ENCODE data around the gene ERC2. TPM values are rescaled to one million over a fixed set of nuclear protein-coding genes. Genes with fewer than 3 reads are reported as not detected.

ERC2 gene
- total RNA-seq, 1 donor from 2014 or later = 1.5 TPM

GRCh38 chr3:55621026-55621422, 847.2 kb downstream of the ERC2 start:
- Histone ChIP-seq H3K36me3 (no peaks in the 10 kb centered on the region), H3K27ac (no peak overlapping the region), H3K4me1 (peaks cover 9% of the 10 kb centered on the region), H3K27me3 (ENCODE audit: low read depth) (no peaks in the 10 kb centered on the region), H3K4me3 (no peak overlapping the region), H3K9me3 (no peaks in the 10 kb centered on the region)
- TF ChIP-seq CTCF (IDR thresholded peaks at IDR 0.05) = no peak
- intact Hi-C loops (cut with DNase I) = no loop called here
- ATAC-seq (no peak), DNase-seq (no peak)

GRCh38 chr3:55620351-55621025, 847.8 kb downstream of the ERC2 start:
- peaks cover 9% of the 10 kb centered on the region for H3K4me1 ChIP-seq
- no peaks in the 10 kb centered on the region for H3K36me3 ChIP-seq
- no peaks in the 10 kb centered on the region for H3K27me3 ChIP-seq (ENCODE audit: low read depth)
- ATAC-seq (no peak), DNase-seq (no peak)
- intact Hi-C loops (cut with DNase I) = no loop called here
- no peak for TF ChIP-seq CTCF (IDR thresholded peaks at IDR 0.05)
- H3K27ac ChIP-seq = no peak overlapping the region
- H3K4me3 ChIP-seq = no peak overlapping the region
- H3K9me3 ChIP-seq = no peaks in the 10 kb centered on the region

- intact Hi-C loops (cut with DNase I) = no loop called here
- ATAC-seq (no peak), DNase-seq (no peak)
- Histone ChIP-seq H3K9me3 (no peaks in the 10 kb centered on the region), H3K4me3 (no peak overlapping the region), H3K4me1 (peaks cover 3% of the 10 kb centered on the region), H3K27me3 (ENCODE audit: low read depth) (no peaks in the 10 kb centered on the region), H3K36me3 (no peaks in the 10 kb centered on the region), H3K27ac (no peak overlapping the region)
- no peak for TF ChIP-seq CTCF (IDR thresholded peaks at IDR 0.05)
These were observed 849.0 kb downstream of the ERC2 start for GRCh38 chr3:55619046-55619808.

DNA sequence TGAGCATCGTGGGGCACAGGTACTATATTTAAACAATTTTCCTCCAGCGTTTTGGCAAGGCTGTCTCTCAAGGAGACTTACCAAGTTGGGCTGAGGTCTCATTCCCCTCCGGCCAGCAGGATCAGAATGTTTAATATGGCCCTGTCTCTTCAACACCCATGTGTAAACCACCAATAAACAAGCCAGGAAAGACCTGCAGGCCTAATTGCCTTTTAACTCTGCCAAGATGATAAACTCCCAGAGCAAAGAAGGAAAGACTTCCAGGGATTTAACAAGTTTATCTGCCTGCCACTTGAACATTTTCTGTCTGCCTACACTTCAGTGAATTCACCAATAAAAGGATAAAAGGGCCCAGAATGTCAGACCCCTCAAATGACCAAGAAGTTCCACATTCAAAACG, 850.9 kb downstream of the ERC2 start:
- H3K27me3 ChIP-seq (ENCODE audit: low read depth) = no peaks in the 10 kb centered on the region
- ATAC-seq = no peak
- H3K4me3 ChIP-seq = no peak overlapping the region
- no peak overlapping the region for H3K27ac ChIP-seq
- intact Hi-C loops (cut with DNase I) = no loop called here
- no peak for DNase-seq
- no peaks in the 10 kb centered on the region for H3K4me1 ChIP-seq
- H3K36me3 ChIP-seq = no peaks in the 10 kb centered on the region
- H3K9me3 ChIP-seq = no peaks in the 10 kb centered on the region
- no peak for TF ChIP-seq CTCF (IDR thresholded peaks at IDR 0.05)

DNA sequence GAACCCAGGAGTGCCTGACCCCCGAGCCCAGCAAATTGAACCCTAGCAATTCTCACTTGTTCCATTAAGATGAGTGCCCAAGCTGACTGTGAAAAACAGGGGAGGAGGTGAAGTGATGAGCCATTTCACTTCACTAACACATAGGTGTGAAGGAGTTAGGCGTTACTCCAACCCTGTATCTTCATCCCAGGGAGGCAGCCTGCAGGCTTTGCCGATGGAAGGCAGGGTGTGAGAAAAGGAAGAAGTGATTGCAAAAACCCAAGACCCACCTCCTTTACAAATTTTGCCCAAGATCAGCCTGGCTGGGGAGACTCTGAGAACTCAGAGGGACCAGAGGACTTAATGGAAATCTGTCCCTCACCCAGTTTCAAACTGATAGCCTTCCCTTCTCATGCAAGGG, 851.5 kb downstream of the ERC2 start:
- H3K4me1 ChIP-seq = no peaks in the 10 kb centered on the region
- no peak for TF ChIP-seq CTCF (IDR thresholded peaks at IDR 0.05)
- no peak for ATAC-seq
- H3K27me3 ChIP-seq (ENCODE audit: low read depth) = no peaks in the 10 kb centered on the region
- H3K27ac ChIP-seq = no peak overlapping the region
- H3K36me3 ChIP-seq = no peaks in the 10 kb centered on the region
- no peak for DNase-seq
- no peaks in the 10 kb centered on the region for H3K9me3 ChIP-seq
- H3K4me3 ChIP-seq = no peak overlapping the region
- intact Hi-C loops (cut with DNase I) = no loop called here

All from lower lobe of right lung (tissue), 2 donors.